Chondrocyte (in vitro differentiated cells): ENCODE measurements around the gene HHAT. TPM values are rescaled to one million over a fixed set of nuclear protein-coding genes. Genes with fewer than 3 reads are reported as not detected.

Source experiments
- DNase-seq: peaks from one replicate; pipeline ENCODE4 v3.0.0; 2021; ENCODE audit warnings: mixed read lengths, low spot score
- H3K27ac Mint-ChIP-seq: one replicate; pipeline ENCODE4 v1.8.0; 2021; ENCODE audit warnings: mild to moderate bottlenecking, moderate library complexity, mixed read lengths; ENCODE audit not compliant: unreplicated experiment
- H3K27me3 Mint-ChIP-seq: 2 replicates; pipeline ENCODE4 v1.8.0; 2021; ENCODE audit warnings: low read depth, mixed read lengths
- H3K36me3 Mint-ChIP-seq: 2 replicates; pipeline ENCODE4 v1.8.0; 2021; ENCODE audit warnings: low read depth, mixed read lengths
- H3K4me1 Mint-ChIP-seq: 2 replicates; pipeline ENCODE4 v1.8.0; 2021; ENCODE audit warnings: low read depth, mild to moderate bottlenecking, mixed read lengths
- H3K4me3 Mint-ChIP-seq: one replicate; pipeline ENCODE4 v1.8.0; 2021; ENCODE audit warnings: mild to moderate bottlenecking, moderate library complexity, mixed read lengths; ENCODE audit not compliant: unreplicated experiment
- H3K9me3 Mint-ChIP-seq: 2 replicates; pipeline ENCODE4 v1.8.0; 2021; ENCODE audit warnings: low read depth, mixed read lengths
- CTCF ChIP-seq: fragments of 200-600 bp; sonication (generic); IDR thresholded peaks from 2 replicates; pipeline ENCODE4 v1.5.0; 2021; ENCODE audit warnings: antibody characterized with exemption, mild to moderate bottlenecking, moderate library complexity
- total RNA-seq: library from RNA; stranded (reverse); gene quantifications from 3 replicates; pipeline ENCODE4 v1.2.1, GENCODE V29; 2021

Gene HHAT
- total RNA-seq, 1 donor from 2014 or later = 6.4 TPM

GRCh38 chr1:210646258-210646616 lies 317.5 kb downstream of the HHAT start:
- Mint-ChIP-seq H3K27ac (no peak overlapping the region), H3K9me3 (no peaks in the 10 kb centered on the region), H3K4me1 (peaks cover 7% of the 10 kb centered on the region), H3K4me3 (no peak overlapping the region), H3K36me3 (peaks cover 3% of the 10 kb centered on the region), H3K27me3 (no peaks in the 10 kb centered on the region)
- TF ChIP-seq CTCF = no peak
- no peak for DNase-seq

GRCh38 chr1:210647406-210648333 lies 319.0 kb downstream of the HHAT start:
- peaks cover 3% of the 10 kb centered on the region for H3K36me3 Mint-ChIP-seq
- H3K9me3 Mint-ChIP-seq = no peaks in the 10 kb centered on the region
- no peak for TF ChIP-seq CTCF
- H3K27ac Mint-ChIP-seq = no peak overlapping the region
- peaks cover 7% of the 10 kb centered on the region for H3K4me1 Mint-ChIP-seq
- no peak overlapping the region for H3K4me3 Mint-ChIP-seq
- no peak for DNase-seq
- H3K27me3 Mint-ChIP-seq = no peaks in the 10 kb centered on the region

- Mint-ChIP-seq H3K4me3 (no peak overlapping the region), H3K36me3 (peaks cover 3% of the 10 kb centered on the region), H3K4me1 (peaks cover 7% of the 10 kb centered on the region), H3K9me3 (no peaks in the 10 kb centered on the region), H3K27ac (no peak overlapping the region), H3K27me3 (no peaks in the 10 kb centered on the region)
- no peak for DNase-seq
- TF ChIP-seq CTCF = no peak
Observed at GRCh38 chr1:210648588-210649269, 320.0 kb downstream of the HHAT start.

GRCh38 chr1:210650403-210650802 lies 321.7 kb downstream of the HHAT start:
- Mint-ChIP-seq H3K36me3 (peaks cover 3% of the 10 kb centered on the region), H3K9me3 (no peaks in the 10 kb centered on the region), H3K4me3 (no peak overlapping the region), H3K27me3 (no peaks in the 10 kb centered on the region), H3K27ac (no peak overlapping the region), H3K4me1 (peaks cover 7% of the 10 kb centered on the region)
- no peak for DNase-seq
- TF ChIP-seq CTCF = no peak

- Mint-ChIP-seq H3K9me3 (no peaks in the 10 kb centered on the region), H3K4me1 (peaks cover 5% of the 10 kb centered on the region), H3K27ac (no peak overlapping the region), H3K27me3 (no peaks in the 10 kb centered on the region), H3K4me3 (no peak overlapping the region), H3K36me3 (no peaks in the 10 kb centered on the region)
- DNase-seq = no peak
- no peak for TF ChIP-seq CTCF
Observed at GRCh38 chr1:210652329-210652954, 323.7 kb downstream of the HHAT start.
